ENCODE measurements around the gene CDC37. TPM values are rescaled to one million over a fixed set of nuclear protein-coding genes. Genes with fewer than 3 reads are reported as not detected.

CDC37 gene
- total RNA-seq, 1 donor from 2014 or later, result 253 TPM

DNA sequence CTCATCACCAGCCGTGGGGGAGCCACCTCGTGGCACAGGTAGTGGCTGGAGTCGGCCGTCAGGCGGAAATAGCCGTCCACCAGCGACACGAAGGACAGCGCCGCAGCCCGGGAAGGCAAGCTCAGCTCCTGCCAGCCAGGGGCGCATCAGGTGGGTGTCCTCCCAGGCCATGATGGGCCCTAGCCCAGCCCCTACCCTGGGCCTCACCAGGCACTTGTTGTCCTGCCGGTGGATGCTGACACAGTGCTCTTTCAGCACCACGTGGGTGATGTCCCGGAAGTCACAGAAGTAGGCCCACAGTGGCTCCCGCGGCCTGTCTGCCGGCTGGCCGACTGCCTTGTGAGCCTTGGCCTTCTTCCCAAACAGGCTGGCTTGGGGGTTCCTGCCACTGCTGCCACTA lies 38.7 kb downstream of the CDC37 start:
- intact Hi-C loops (cut with micrococcal nuclease), result no loop called here

DNA sequence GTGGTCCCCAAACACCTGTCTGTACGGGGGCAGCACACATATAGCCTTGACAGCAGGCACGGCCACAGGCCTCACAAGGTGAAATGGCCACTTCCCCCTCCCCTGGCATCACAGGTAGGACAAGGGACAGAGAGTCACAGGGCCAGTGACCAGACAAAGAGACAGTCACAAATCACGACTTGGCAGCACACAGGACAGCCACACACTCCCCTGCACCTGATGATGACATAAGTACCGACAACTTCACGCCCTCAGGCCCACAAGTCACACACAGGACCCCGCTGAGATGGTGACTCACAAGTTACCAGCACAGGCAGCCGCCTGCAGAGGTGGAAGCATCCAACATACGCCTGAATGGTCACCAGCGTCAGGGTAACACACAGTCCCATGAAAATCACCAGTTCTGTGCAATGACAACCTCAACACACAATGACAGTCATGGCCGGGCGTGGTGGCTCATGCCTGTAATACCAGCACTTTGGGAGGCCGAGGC lies 39.5 kb downstream of the CDC37 start:
- intact Hi-C loops (cut with micrococcal nuclease), result no loop called here

DNA sequence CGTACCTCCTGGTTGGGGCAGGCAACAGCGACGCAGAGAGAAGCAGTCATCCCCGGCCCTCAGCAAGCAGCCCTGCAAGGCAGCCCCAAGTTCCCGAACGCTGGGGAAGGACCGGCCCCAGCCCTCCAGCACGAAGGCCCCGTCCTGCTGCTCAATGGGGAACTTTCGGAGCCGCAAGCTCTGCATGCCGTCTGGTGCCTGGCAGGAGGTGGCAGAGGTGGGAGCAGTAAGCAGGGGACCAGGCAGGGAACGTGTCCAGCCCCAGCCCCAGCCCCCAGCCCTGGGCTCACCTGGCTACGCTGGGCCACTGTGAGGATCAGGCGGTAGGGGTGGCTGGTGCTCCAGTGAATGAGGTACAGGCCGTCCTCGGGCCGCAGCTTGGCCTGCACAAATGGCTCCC lies 41.1 kb downstream of the CDC37 start:
- intact Hi-C loops (cut with micrococcal nuclease), result no loop called here

DNA sequence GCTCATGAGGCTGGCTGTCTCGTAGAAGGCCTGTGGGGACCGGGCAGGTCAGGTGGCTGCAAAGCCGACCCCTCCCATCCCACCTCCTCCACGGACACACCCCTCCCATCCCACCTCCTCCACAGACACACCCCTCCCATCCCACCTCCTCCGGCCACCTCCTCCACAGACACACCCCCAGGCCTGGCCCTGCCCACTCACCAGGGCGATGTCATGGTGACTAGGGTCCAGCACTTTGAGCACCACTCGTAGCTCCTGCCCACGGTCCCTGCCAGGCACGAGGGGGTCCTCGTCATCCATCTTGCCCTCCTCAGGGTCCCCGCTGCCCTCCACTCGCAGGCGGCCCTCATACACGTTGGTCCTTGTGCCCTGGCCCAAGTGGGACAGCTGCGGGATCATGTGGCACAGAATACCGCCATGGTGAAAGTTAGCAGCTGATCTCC lies 41.8 kb downstream of the CDC37 start:
- intact Hi-C loops (cut with micrococcal nuclease), result no loop called here

DNA sequence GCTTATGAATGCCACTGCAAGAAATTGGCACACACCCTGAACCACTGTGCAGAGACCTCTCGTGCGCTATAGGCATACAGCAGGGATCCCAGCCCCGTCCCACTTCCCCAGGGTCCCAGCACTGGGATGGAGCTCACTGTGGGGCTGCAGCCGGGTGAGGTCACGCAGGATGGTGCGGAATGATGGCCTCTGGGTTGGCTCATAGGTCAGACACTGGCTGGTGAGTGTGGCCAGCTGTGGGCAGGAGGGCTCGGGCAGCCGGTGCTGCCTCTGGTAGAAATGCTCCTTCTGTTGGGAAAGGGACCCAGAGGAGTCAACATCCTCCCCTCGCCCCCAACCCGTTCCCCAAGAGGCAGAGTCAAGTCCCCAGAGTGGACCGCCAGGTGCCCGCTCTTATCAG lies 46.9 kb downstream of the CDC37 start:
- intact Hi-C loops (cut with micrococcal nuclease), result no loop called here

DNA sequence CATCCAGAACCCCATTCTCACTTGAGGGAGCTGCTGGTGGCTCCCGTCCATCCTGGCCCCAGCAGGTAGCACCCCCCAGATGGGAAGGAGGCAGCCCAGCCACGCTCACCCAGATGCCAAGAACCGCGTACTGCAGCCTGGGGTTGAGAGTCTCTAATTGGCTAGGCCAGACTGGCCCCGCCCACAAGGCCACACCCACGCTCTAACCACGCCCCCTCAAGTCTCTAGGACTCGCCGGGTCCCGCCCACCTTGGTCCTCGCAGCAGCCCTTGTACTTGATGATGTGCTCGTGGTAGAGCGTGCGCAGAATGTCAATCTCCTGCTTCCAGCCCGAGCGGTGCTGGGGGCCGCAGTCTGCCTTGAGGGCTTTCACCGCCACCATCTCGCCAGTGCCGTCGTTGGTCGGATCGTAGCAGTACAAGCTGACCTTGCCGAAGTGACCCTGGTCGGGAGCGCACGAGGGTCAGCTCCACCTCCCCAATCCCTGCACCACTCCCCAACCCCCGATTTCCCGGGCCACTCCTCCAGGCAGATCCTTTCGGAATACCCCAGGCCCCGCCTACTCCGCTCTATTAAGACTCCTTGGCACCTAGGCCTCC lies 49.5 kb downstream of the CDC37 start:
- intact Hi-C loops (cut with micrococcal nuclease), result loop anchor here (2.0 kb wide), 1 partner anchor 15 kb away; the partner anchor contains the start of gene ICAM3

DNA sequence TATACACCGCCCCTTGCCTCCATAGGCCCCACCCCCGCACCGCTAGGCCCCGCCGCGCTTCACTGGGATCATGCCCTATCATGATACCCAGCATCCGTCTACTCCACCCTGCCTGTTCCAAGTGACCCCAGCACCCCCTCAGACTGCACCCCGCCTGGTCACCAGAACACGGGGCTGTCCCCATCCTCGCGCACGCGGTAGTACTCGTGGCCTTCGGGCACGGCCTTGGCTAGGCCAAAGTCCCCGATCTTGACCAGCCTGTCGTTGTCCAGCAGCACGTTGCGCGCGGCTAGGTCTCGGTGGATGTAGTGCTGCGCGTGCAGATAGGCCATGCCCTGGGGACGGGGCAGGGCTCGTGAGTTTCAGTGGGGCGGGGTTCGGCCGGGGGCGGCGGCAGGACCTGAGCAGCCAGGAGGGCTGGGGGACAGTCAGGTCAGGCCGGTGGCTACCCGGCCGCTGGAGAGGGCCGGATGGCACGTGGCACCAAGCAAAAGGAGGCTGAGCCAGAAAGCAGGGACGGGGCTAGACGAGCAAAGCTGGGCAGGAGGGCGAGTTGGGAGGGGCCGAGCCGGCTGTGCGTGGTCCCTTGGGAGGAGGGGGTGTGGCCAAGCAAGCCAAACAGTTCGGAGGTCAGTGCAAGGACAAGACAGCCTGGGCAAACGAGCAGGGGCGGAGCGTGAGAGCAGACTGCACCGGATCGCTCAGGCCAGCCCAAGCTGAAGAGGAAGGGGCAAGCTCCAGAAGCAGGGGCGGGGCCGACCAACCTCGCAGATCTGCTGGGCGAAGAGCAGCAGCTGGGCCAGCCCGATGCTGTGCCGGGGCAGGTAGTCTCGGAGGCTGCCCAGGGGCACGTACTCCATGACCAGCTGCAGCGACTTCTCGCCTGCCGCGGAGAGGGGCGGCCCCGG lies 50.3 kb downstream of the CDC37 start:
- intact Hi-C loops (cut with micrococcal nuclease), result loop anchor here (2.0 kb wide), 1 partner anchor 14 kb away; the partner anchor contains the start of gene ICAM3

DNA sequence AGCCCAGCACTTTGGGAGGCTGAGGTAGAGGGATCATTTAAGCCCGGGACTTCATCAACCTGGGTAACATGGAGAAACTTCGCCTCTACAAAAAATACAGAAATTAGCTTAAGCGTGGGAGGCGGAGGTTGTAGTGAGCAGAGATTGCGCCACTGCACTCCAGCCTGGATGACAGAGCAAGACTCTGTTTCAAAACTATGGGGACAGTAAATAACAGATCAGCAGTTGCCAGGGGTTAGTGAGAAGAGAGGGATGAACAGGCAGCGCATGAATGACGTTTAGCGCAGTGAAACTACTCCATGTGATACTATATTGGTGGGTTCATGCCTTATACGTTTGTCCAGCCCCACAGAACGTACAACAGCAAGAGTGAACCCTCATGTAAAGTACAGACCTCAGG lies 56.8 kb downstream of the CDC37 start:
- intact Hi-C loops (cut with micrococcal nuclease), result no loop called here

DNA sequence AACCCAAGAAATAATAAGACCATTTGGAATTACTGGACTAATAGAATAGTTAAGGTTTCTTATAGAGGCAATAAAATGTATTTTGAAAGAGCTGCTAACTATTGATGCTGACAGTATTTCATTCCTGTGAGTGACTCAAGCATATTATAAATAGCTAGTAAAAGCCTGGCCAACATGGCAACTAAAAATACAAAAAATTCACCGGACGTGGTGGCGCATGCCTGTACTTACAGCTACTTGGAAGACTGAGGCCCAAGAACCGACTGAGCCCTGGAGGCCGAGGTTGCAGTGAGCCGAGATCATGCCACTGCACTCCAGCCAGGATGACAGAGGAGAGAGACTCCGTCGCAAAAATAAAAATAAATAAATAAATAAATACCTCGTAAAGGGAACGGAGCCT lies 58.6 kb downstream of the CDC37 start:
- intact Hi-C loops (cut with micrococcal nuclease), result no loop called here

DNA sequence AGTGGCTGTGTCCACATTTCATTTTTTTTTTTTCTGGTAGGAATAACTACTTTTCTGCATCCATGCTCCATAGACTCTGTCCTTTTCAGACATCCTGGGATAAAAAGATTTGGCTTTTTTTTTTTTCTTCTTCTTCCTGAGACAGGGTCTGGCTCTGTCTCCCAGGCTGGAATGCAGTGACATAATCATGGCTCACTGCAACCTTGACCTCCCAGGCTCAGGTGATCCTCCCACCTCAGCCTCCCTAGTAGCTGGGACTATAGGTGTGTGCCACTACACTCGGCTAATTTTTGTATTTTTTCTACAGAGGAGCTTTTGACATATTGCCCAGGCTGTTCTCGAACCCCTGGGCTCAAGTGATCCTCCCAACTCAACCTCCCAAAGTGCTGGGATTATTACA lies 59.8 kb downstream of the CDC37 start:
- intact Hi-C loops (cut with micrococcal nuclease), result no loop called here

Other genes with a start within 250 kb of the CDC37 start
- gene DNMT1, start 208.6 kb downstream of the CDC37 start, total RNA-seq, result 354 and 359 TPM in 2 replicates
- gene S1PR2, start 172.2 kb downstream of the CDC37 start, total RNA-seq, result 8.3 and 8.8 TPM in 2 replicates
- gene MRPL4, start 151.3 kb downstream of the CDC37 start, total RNA-seq, result 76.8 and 81.8 TPM in 2 replicates
- gene ICAM1, start 132.4 kb downstream of the CDC37 start, total RNA-seq, result 68.3 and 72.7 TPM in 2 replicates
- gene ICAM4, start 116.6 kb downstream of the CDC37 start, total RNA-seq, result 1.2 and 1.3 TPM in 2 replicates
- gene ICAM5, start 113.6 kb downstream of the CDC37 start, total RNA-seq, result 0.10 and 0.37 TPM in 2 replicates
- gene ZGLP1, start 93.7 kb downstream of the CDC37 start, total RNA-seq, result 2.1 and 3.1 TPM in 2 replicates
- 8.6 and 8.8 TPM in 2 replicates for gene FDX2, start 87.5 kb downstream of the CDC37 start, total RNA-seq
- 69.1 and 76.7 TPM in 2 replicates for gene RAVER1, start 70.0 kb downstream of the CDC37 start, total RNA-seq
- 190 and 195 TPM in 2 replicates for gene ICAM3, start 63.9 kb downstream of the CDC37 start, total RNA-seq
- 321 and 336 TPM in 2 replicates for gene TYK2, start 23.0 kb downstream of the CDC37 start, total RNA-seq
- gene PDE4A, start 17.0 kb upstream of the CDC37 start, total RNA-seq, result 59.3 and 61.9 TPM in 2 replicates
- 91.4 and 97.7 TPM in 2 replicates for gene KEAP1, start 99.8 kb upstream of the CDC37 start, total RNA-seq
- not detected in 2 replicates for gene S1PR5, start 113.9 kb upstream of the CDC37 start, total RNA-seq
- gene ATG4D, start 140.4 kb upstream of the CDC37 start, total RNA-seq, result 46.4 and 47.2 TPM in 2 replicates
- 64.8 and 65.0 TPM in 2 replicates for gene KRI1, start 162.5 kb upstream of the CDC37 start, total RNA-seq
- gene CDKN2D, start 165.4 kb upstream of the CDC37 start, total RNA-seq, result 60.5 and 60.8 TPM in 2 replicates
- not detected in 2 replicates for gene AP1M2, start 183.8 kb upstream of the CDC37 start, total RNA-seq
- 151 and 162 TPM in 2 replicates for gene SLC44A2, start 222.0 kb upstream of the CDC37 start, total RNA-seq